PC-9 (cell line): ENCODE results near the gene EFS. TPM values are rescaled to one million over a fixed set of nuclear protein-coding genes. Genes with fewer than 3 reads are reported as not detected.

ENCODE experiments used
- BruUV-seq: library from RNA; stranded (reverse); fragments of 400-500 nt; replicated peaks from 2 replicates; lab custom pipeline; 2021; lab: Mats Ljungman, UMichigan
- CTCF ChIA-PET: fragments of 300-600 bp; sonication (Branson Sonifier 250); formaldehyde crosslinking; loops from one replicate; lab custom pipeline; 2022; ENCODE audit warnings: antibody characterized with exemption; lab: Charles Lee
- POLR2A ChIA-PET: fragments of 300-600 bp; sonication (Branson Sonifier 250); formaldehyde crosslinking; loops from one replicate; lab custom pipeline; 2022; ENCODE audit warnings: antibody characterized with exemption; ENCODE audit not compliant: unreplicated experiment; lab: Charles Lee
- DNase-seq, 2 experiments: peaks; one replicate each; pipeline versions ENCODE4 v3.0.0 to v3.0.0-alpha.2; 2015 to 2022; ENCODE audit warnings: mixed read lengths in 1 of 2
- H2AFZ ChIP-seq: fragments of 200-600 bp; sonication (generic); 2 replicates; pipeline ENCODE4 v1.8.1; 2017; ENCODE audit warnings: antibody characterized with exemption
- H3F3A ChIP-seq: fragments of 200-600 bp; sonication (generic); 2 replicates; pipeline ENCODE4 v1.8.1; 2017; ENCODE audit warnings: antibody characterized with exemption, mild to moderate bottlenecking, low read depth; ENCODE audit not compliant: insufficient read depth
- H3K27ac ChIP-seq: fragments of 200-600 bp; sonication (generic); 2 replicates; pipeline ENCODE4 v1.6.1; 2016; ENCODE audit warnings: mixed run types
- H3K27me3 ChIP-seq: fragments of 200-600 bp; sonication (generic); 2 replicates; pipeline ENCODE4 v1.6.1; 2016; ENCODE audit warnings: low read depth, mixed run types; ENCODE audit not compliant: insufficient read depth
- H3K36me3 ChIP-seq: fragments of 200-600 bp; sonication (generic); 2 replicates; pipeline ENCODE4 v1.6.1; 2016; ENCODE audit warnings: low read depth, mixed run types
- H3K4me1 ChIP-seq: fragments of 200-600 bp; sonication (generic); replicated peaks from 2 replicates; pipeline ENCODE4 v1.6.1; 2016; ENCODE audit warnings: mixed run types; ENCODE audit not compliant: insufficient read depth
- H3K4me2 ChIP-seq: fragments of 200-600 bp; sonication (generic); 2 replicates; pipeline ENCODE4 v1.6.1; 2017; ENCODE audit warnings: mixed run types
- H3K4me3 ChIP-seq: fragments of 200-600 bp; sonication (generic); 2 replicates; pipeline ENCODE4 v1.6.1; 2016; ENCODE audit warnings: mixed run types
- H3K79me2 ChIP-seq: fragments of 200-600 bp; sonication (generic); 2 replicates; pipeline ENCODE4 v1.6.1; 2017; ENCODE audit warnings: low read depth, mixed run types
- H3K9me2 ChIP-seq: fragments of 200-600 bp; sonication (generic); 2 replicates; pipeline ENCODE4 v1.8.1; 2017; ENCODE audit warnings: mild to moderate bottlenecking; ENCODE audit not compliant: insufficient read depth
- H3K9me3 ChIP-seq: fragments of 200-600 bp; sonication (generic); 2 replicates; pipeline ENCODE4 v1.8.1; 2016; ENCODE audit warnings: low read depth; ENCODE audit not compliant: insufficient read depth
- H4K20me1 ChIP-seq: fragments of 200-600 bp; sonication (generic); 2 replicates; pipeline ENCODE4 v1.8.1; 2017; ENCODE audit not compliant: insufficient read depth
- EZH2 ChIP-seq: fragments of 200-600 bp; sonication (generic); IDR thresholded peaks from 2 replicates; pipeline ENCODE4 v1.8.0; 2017; ENCODE audit warnings: antibody characterized with exemption, low read depth
- intact Hi-C: fragments of 100-400 bp; cut with micrococcal nuclease; formaldehyde crosslinking; loops from one replicate; pipeline ENCODE4 v1.10.0; 2022; ENCODE audit not compliant: unreplicated experiment
- total RNA-seq: library from RNA; stranded (reverse); gene quantifications from 2 replicates; pipeline ENCODE4 v1.2.3, GENCODE V29; 2021
- TF ChIP-seq, protein P1 (sequence below): fragments of 200-600 bp; sonication (generic); conservative IDR thresholded peaks from 2 replicates; pipeline ENCODE4 v1.6.1; 2017; ENCODE audit warnings: mixed run types, antibody characterized with exemption, mild to moderate bottlenecking, moderate library complexity

EFS gene
- total RNA-seq, 1 experiment from 2014 or later: not detected

GRCh38 chr14:23385642-23386265, 20.8 kb upstream of the EFS start:
- H3K36me3 ChIP-seq: no peaks in the 10 kb centered on the region
- intact Hi-C loops: no loop called here
- no peak overlapping the region for H3K27ac ChIP-seq
- TF ChIP-seq EZH2: no peak
- TF ChIP-seq, protein P1, sequence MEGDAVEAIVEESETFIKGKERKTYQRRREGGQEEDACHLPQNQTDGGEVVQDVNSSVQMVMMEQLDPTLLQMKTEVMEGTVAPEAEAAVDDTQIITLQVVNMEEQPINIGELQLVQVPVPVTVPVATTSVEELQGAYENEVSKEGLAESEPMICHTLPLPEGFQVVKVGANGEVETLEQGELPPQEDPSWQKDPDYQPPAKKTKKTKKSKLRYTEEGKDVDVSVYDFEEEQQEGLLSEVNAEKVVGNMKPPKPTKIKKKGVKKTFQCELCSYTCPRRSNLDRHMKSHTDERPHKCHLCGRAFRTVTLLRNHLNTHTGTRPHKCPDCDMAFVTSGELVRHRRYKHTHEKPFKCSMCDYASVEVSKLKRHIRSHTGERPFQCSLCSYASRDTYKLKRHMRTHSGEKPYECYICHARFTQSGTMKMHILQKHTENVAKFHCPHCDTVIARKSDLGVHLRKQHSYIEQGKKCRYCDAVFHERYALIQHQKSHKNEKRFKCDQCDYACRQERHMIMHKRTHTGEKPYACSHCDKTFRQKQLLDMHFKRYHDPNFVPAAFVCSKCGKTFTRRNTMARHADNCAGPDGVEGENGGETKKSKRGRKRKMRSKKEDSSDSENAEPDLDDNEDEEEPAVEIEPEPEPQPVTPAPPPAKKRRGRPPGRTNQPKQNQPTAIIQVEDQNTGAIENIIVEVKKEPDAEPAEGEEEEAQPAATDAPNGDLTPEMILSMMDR: no peak
- H3K9me3 ChIP-seq: no peaks in the 10 kb centered on the region
- no peaks in the 10 kb centered on the region for H3K79me2 ChIP-seq
- peaks cover 74% of the 10 kb centered on the region for H3K27me3 ChIP-seq
- H2AFZ ChIP-seq: no peak overlapping the region
- H3K4me2 ChIP-seq: no peak overlapping the region
- H3K4me3 ChIP-seq: no peak overlapping the region
- H4K20me1 ChIP-seq: no peaks in the 10 kb centered on the region
- no peak for DNase-seq
- no TSS peak for BruUV-seq
- ChIA-PET POLR2A (no interaction called here), CTCF (no interaction called here)
- no peaks in the 10 kb centered on the region for H3K4me1 ChIP-seq
- no peaks in the 10 kb centered on the region for H3F3A ChIP-seq
- no peaks in the 10 kb centered on the region for H3K9me2 ChIP-seq

- Histone ChIP-seq H3K9me2 (no peaks in the 10 kb centered on the region), H3F3A (no peaks in the 10 kb centered on the region), H4K20me1 (no peaks in the 10 kb centered on the region), H3K9me3 (no peaks in the 10 kb centered on the region), H2AFZ (no peak overlapping the region), H3K79me2 (no peaks in the 10 kb centered on the region), H3K4me1 (no peaks in the 10 kb centered on the region), H3K36me3 (no peaks in the 10 kb centered on the region), H3K4me3 (no peak overlapping the region), H3K4me2 (no peak overlapping the region), H3K27ac (no peak overlapping the region), H3K27me3 (peaks cover 75% of the 10 kb centered on the region)
- intact Hi-C loops: no loop called here
- BruUV-seq: no TSS peak
- ChIA-PET CTCF (no interaction called here), POLR2A (no interaction called here)
- TF ChIP-seq, protein P1: no peak
- TF ChIP-seq EZH2: no peak
- no peak for DNase-seq
These were observed 20.3 kb upstream of the EFS start for GRCh38 chr14:23385244-23385641.

GRCh38 chr14:23384364-23385080, 19.6 kb upstream of the EFS start:
- CTCF ChIA-PET: no interaction called here

More at GRCh38 chr14:23384364-23385080, 19.6 kb upstream of the EFS start:
- H3K9me2 ChIP-seq: no peaks in the 10 kb centered on the region
- H3K9me3 ChIP-seq: no peaks in the 10 kb centered on the region
- H3K4me3 ChIP-seq: no peak overlapping the region
- no peaks in the 10 kb centered on the region for H4K20me1 ChIP-seq
- no peaks in the 10 kb centered on the region for H3K79me2 ChIP-seq
- H3K4me2 ChIP-seq: no peak overlapping the region
- TF ChIP-seq EZH2: no peak
- TF ChIP-seq, protein P1: no peak
- H3K4me1 ChIP-seq: no peaks in the 10 kb centered on the region
- H3K27me3 ChIP-seq: peaks cover 75% of the 10 kb centered on the region
- no peaks in the 10 kb centered on the region for H3F3A ChIP-seq
- intact Hi-C loops: no loop called here
- no peak overlapping the region for H2AFZ ChIP-seq
- no peak overlapping the region for H3K27ac ChIP-seq
- no peak for DNase-seq
- H3K36me3 ChIP-seq: no peaks in the 10 kb centered on the region
- BruUV-seq: no TSS peak
- POLR2A ChIA-PET: no interaction called here
